HG03565 (cell line): ENCODE measurements around the gene SUDS3.
"Not testable (repeated sequence)": the region's sequence is repeated elsewhere in the genome, so short reads cannot be mapped to it uniquely, and the experiment has no call there.

Experiments
- ATAC-seq: cut with Tn5 transposase; IDR thresholded peaks from one replicate; pipeline ENCODE4 v1.9.1; 2021; ENCODE audit warnings: mild to moderate bottlenecking, moderate library complexity; ENCODE audit not compliant: unreplicated experiment

Gene SUDS3

GRCh38 chr12:118376089-118377020, at the start of gene SUDS3:
Gene SUDS3, plus strand, starts transcription at chr12:118376555. Its CDS starts 137 bp downstream, at chr12:118376692.
- ATAC-seq = peak; percentile 30

GRCh38 chr12:118326991-118327390, 49.4 kb upstream of the SUDS3 start:
- ATAC-seq = no peak

GRCh38 chr12:118327391-118327790, 49.0 kb upstream of the SUDS3 start:
- no peak for ATAC-seq

GRCh38 chr12:118328486-118329330, 47.6 kb upstream of the SUDS3 start:
- no peak for ATAC-seq

- peak; percentile 79 for ATAC-seq
These were observed 45.8 kb upstream of the SUDS3 start for GRCh38 chr12:118330421-118331018.

GRCh38 chr12:118332511-118332910, 43.8 kb upstream of the SUDS3 start:
- no peak for ATAC-seq

- no peak for ATAC-seq
These were observed 42.1 kb upstream of the SUDS3 start for GRCh38 chr12:118334241-118334640.

GRCh38 chr12:118334939-118335567, 41.3 kb upstream of the SUDS3 start:
- ATAC-seq = no peak

GRCh38 chr12:118336123-118336522, 40.2 kb upstream of the SUDS3 start:
- no peak for ATAC-seq

GRCh38 chr12:118337194-118337838, 39.0 kb upstream of the SUDS3 start:
- ATAC-seq = no peak

GRCh38 chr12:118342090-118342489, 34.3 kb upstream of the SUDS3 start:
- no peak for ATAC-seq

GRCh38 chr12:118344829-118345228, 31.5 kb upstream of the SUDS3 start:
- no peak for ATAC-seq

GRCh38 chr12:118345355-118345754, 31.0 kb upstream of the SUDS3 start:
- no peak for ATAC-seq

GRCh38 chr12:118346895-118347294, 29.5 kb upstream of the SUDS3 start:
- peak; percentile 40 for ATAC-seq

- no peak for ATAC-seq
These were observed 28.4 kb upstream of the SUDS3 start for GRCh38 chr12:118347916-118348315.

GRCh38 chr12:118350908-118351559, 25.3 kb upstream of the SUDS3 start:
- no peak for ATAC-seq

GRCh38 chr12:118353721-118354120, 22.6 kb upstream of the SUDS3 start:
- no peak for ATAC-seq

- not testable (repeated sequence) for ATAC-seq
These were observed 21.9 kb upstream of the SUDS3 start for GRCh38 chr12:118354503-118354902.

- no peak for ATAC-seq
These were observed 21.5 kb upstream of the SUDS3 start for GRCh38 chr12:118354903-118355302.

GRCh38 chr12:118355843-118356242, 20.5 kb upstream of the SUDS3 start:
- no peak for ATAC-seq
